ENCODE measurements around the gene SFSWAP.

DNA sequence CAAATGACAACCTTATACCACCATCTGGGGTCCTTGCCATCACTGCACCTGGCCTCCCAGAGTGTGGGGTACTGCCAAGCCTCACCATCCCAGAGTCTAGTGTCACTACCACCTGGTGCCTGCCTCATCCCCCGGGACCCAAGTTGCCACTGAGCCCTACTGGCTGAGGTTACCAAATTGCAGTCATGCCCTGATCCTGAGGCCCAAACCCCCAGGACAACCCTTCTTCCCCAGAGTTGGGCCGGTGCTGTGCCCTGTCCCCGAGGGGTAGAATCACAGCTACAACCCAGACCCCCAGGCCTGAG lies 8.4 kb upstream of the SFSWAP start:
- TF ChIP-seq, protein P1, sequence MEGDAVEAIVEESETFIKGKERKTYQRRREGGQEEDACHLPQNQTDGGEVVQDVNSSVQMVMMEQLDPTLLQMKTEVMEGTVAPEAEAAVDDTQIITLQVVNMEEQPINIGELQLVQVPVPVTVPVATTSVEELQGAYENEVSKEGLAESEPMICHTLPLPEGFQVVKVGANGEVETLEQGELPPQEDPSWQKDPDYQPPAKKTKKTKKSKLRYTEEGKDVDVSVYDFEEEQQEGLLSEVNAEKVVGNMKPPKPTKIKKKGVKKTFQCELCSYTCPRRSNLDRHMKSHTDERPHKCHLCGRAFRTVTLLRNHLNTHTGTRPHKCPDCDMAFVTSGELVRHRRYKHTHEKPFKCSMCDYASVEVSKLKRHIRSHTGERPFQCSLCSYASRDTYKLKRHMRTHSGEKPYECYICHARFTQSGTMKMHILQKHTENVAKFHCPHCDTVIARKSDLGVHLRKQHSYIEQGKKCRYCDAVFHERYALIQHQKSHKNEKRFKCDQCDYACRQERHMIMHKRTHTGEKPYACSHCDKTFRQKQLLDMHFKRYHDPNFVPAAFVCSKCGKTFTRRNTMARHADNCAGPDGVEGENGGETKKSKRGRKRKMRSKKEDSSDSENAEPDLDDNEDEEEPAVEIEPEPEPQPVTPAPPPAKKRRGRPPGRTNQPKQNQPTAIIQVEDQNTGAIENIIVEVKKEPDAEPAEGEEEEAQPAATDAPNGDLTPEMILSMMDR (IDR thresholded peaks at IDR 0.05; ENCODE audit: poor library complexity, severe bottlenecking): no peak
- no peak for TF ChIP-seq EP300 (conservative IDR thresholded peaks at IDR 0.05; ENCODE audit: poor library complexity, severe bottlenecking)

All from neural cell (in vitro differentiated cells).